GM12891 (cell line): ENCODE data around the gene PHACTR3.

ENCODE experiments used
- POLR2A ChIP-seq: IDR thresholded peaks from 2 replicates; pipeline ENCODE4 v1.6.1; 2011; ENCODE audit warnings: low read depth, low read length, control low read depth
- POLR2AphosphoS5 ChIP-seq: IDR thresholded peaks from 2 replicates; pipeline ENCODE4 v1.6.1; 2011; ENCODE audit warnings: low read depth, low read length, control low read depth
- POU2F2 ChIP-seq: IDR thresholded peaks from 2 replicates; pipeline ENCODE4 v1.6.1; 2011; ENCODE audit warnings: low read depth, mild to moderate bottlenecking, control low read depth, low read length, moderate library complexity
- TAF1 ChIP-seq: IDR thresholded peaks from 2 replicates; pipeline ENCODE4 v1.6.1; 2011; ENCODE audit warnings: low read depth, low read length, control low read depth

DNA sequence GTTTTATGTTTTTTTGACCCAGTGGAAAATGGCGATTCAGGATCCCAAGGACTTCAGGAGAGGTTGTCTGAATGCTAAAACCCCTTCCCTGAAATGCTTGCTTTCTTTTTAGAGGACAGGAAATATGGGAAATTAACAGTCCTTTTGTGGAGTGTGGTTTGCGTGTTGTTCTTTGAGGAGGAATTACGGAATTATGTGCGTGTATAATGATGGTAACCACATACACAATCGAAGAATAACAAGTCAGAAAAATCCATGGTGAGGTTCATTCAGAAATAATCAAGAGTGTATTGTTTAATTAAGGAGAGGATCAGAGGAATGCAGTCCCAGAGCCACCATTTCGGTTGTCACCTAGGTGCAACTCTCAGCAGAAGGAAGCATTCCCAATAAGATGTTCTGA is 73.2 kb downstream of the PHACTR3 start:
- TF ChIP-seq POLR2AphosphoS5, result no peak
- no peak for TF ChIP-seq POLR2A
- TF ChIP-seq TAF1, result no peak
- no peak for TF ChIP-seq POU2F2
